OCI-LY3 (cell line): ENCODE data around the gene SOX18.

Experiments used
- EZH2phosphoT487 ChIP-seq: fragments of 200-600 bp; shearing (Covaris generic); IDR thresholded peaks from 2 replicates; pipeline ENCODE4 v1.6.1; 2018; ENCODE audit warnings: antibody characterized with exemption, mixed run types, low read depth
- TF ChIP-seq, protein P1 (sequence below): fragments of 200-600, 300-600 bp; sonication (generic); IDR thresholded peaks from 2 replicates; pipeline ENCODE4 v1.5.1; 2014; ENCODE audit warnings: antibody characterized with exemption, low read length, low read depth

DNA sequence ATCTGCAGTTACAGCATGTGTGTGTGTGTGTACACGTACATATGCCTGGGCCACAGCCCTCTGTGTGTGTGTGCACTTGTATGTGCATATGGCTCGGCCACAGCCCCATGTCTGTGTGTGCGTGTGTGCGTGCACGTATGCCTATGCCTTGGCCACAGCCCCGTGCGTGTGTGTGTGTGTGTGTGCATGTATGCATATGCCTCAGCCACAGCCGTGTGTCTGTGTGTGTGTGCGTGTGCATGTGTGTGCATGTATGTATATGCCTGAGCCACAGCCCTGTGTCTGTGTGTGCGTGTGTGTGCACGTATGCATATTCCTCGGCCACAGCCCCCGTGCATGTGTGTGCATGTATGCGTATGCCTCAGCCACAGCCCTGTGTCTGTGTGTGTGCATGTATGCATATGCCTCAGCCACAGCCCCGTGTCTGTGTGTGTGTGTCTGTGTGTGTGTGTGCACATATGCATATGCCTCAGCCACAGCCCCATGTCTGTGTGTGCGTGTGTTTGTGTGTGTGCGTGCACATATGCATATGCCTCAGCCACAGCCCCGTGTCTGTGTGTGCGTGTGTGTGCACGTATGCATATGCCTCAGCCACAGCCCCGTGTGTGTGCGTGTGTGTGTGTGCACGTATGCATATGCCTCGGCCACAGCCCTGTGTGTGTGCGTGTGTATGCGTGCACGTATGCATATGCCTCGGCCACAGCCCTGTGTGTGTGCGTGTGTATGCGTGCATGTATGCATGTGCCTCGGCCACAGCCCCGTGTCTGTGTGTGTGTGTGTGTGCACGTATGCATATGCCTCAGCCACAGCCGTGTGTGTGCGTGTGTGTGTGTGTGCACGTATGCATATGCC is 28.1 kb downstream of the SOX18 start:
- TF ChIP-seq, protein P1, sequence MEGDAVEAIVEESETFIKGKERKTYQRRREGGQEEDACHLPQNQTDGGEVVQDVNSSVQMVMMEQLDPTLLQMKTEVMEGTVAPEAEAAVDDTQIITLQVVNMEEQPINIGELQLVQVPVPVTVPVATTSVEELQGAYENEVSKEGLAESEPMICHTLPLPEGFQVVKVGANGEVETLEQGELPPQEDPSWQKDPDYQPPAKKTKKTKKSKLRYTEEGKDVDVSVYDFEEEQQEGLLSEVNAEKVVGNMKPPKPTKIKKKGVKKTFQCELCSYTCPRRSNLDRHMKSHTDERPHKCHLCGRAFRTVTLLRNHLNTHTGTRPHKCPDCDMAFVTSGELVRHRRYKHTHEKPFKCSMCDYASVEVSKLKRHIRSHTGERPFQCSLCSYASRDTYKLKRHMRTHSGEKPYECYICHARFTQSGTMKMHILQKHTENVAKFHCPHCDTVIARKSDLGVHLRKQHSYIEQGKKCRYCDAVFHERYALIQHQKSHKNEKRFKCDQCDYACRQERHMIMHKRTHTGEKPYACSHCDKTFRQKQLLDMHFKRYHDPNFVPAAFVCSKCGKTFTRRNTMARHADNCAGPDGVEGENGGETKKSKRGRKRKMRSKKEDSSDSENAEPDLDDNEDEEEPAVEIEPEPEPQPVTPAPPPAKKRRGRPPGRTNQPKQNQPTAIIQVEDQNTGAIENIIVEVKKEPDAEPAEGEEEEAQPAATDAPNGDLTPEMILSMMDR, result no peak
- TF ChIP-seq EZH2phosphoT487, result no peak
